Small intestine (tissue), 7 donors: ENCODE data around the gene GPC3. TPM values are rescaled to one million over a fixed set of nuclear protein-coding genes. Genes with fewer than 3 reads are reported as not detected.

ENCODE experiments used
- DNase-seq, 2 donors: peaks; one replicate each; pipeline versions ENCODE4 v3.0.0 to v3.0.0-alpha.2; 2013
- FAIRE-seq: peaks from 2 replicates; lab custom pipeline; 2012; peaks lifted over from hg19 to GRCh38; lab: Jason Lieb, UNC
- H3K27ac ChIP-seq, 3 donors: one replicate each; pipeline ENCODE4 v1.5.1; 2013; ENCODE audit warnings: low read length in 2 of 3, mild to moderate bottlenecking in 2 of 3, control low read depth in 1 of 3, inconsistent platforms in 1 of 3, low read depth in 1 of 3, moderate library complexity in 1 of 3
- H3K27me3 ChIP-seq, 3 donors: one replicate each; pipeline ENCODE4 v1.6.1; 2013; ENCODE audit warnings: low read length in 3 of 3, inconsistent platforms in 1 of 3; ENCODE audit not compliant: control insufficient read depth in 3 of 3, insufficient read depth in 3 of 3
- H3K36me3 ChIP-seq, 3 donors: one replicate each; pipeline ENCODE4 v1.6.1; 2013; ENCODE audit warnings: low read length in 3 of 3, inconsistent platforms in 1 of 3, low read depth in 1 of 3, mild to moderate bottlenecking in 1 of 3, moderate library complexity in 1 of 3; ENCODE audit not compliant: control insufficient read depth in 3 of 3, insufficient read depth in 2 of 3
- H3K4me1 ChIP-seq, 3 donors: one replicate each; pipeline ENCODE4 v1.6.1; 2013; ENCODE audit warnings: low read length in 2 of 3, inconsistent platforms in 1 of 3, low read depth in 1 of 3, mild to moderate bottlenecking in 1 of 3, moderate library complexity in 1 of 3; ENCODE audit not compliant: control insufficient read depth in 3 of 3, insufficient read depth in 2 of 3
- H3K4me3 ChIP-seq, 3 donors: one replicate each; pipeline ENCODE4 v1.5.1; 2013; ENCODE audit warnings: low read length in 3 of 3, control low read depth in 1 of 3, inconsistent platforms in 1 of 3, low read depth in 1 of 3, mild to moderate bottlenecking in 1 of 3, moderate library complexity in 1 of 3
- H3K9me3 ChIP-seq, 2 donors: one replicate each; pipeline ENCODE4 v1.6.1; 2013; ENCODE audit warnings: low read depth in 1 of 2, low read length in 1 of 2; ENCODE audit not compliant: control insufficient read depth in 2 of 2, insufficient read depth in 1 of 2
- WGBS, 3 donors: extraction: QIAGEN DNeasy Blood & Tissue Kit; methylation state at CpG; one replicate each; pipeline ENCODE4 v1.1.7; 2013; 5-methylcytosine and 5-hydroxymethylcytosine counted together
- polyA plus RNA-seq, 4 donors: library from polyadenylated mRNA; stranded (reverse) in 3 of 4; unstranded in 1 of 4; fragments of 200-250 nt in 3 of 4; fragments of 120-200 nt in 1 of 4; gene quantifications; one replicate each; pipeline versions ENCODE4 v1.2.1 to v1.2.3, GENCODE V29; 2013
- donor health status: healthy with polysubstance abuse.
- donor health status: control.
- donor health status: control.
- donor health status: Bipolar disorder and iron deficiency.
- donor health status: healthy.

GPC3 gene
- polyA plus RNA-seq, 4 donors = 14.3 to 186 TPM; not detected in 2

DNA sequence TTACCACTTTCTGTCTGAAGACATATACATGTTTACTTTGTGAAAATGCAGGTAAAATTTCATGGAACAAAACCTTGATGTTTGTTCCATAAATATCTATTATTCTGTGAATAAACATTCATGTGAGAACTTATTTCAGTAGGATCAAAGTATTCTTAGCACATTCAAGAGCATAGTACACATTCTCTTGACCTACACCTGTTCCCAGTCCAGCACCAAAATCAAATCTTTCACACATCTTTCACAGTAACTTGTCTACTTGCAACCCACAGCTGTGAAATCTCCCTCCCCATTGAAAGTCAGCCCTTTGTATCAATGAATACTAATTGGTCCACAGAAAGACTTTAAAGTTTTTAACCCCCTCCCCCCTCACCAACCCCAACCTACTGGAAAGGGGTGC, 283.2 kb downstream of the GPC3 start:
- DNase-seq (no peak), FAIRE-seq (no peak)
- no peaks in the 10 kb centered on the region for H3K27me3 ChIP-seq
- no peaks in the 10 kb centered on the region for H3K36me3 ChIP-seq
- H3K9me3 ChIP-seq = peaks cover 0 to 2% of the 10 kb centered on the region in 2 donors
- H3K4me1 ChIP-seq = no peaks in the 10 kb centered on the region
- H3K27ac ChIP-seq = no peak overlapping the region
- H3K4me3 ChIP-seq = no peak overlapping the region

DNA sequence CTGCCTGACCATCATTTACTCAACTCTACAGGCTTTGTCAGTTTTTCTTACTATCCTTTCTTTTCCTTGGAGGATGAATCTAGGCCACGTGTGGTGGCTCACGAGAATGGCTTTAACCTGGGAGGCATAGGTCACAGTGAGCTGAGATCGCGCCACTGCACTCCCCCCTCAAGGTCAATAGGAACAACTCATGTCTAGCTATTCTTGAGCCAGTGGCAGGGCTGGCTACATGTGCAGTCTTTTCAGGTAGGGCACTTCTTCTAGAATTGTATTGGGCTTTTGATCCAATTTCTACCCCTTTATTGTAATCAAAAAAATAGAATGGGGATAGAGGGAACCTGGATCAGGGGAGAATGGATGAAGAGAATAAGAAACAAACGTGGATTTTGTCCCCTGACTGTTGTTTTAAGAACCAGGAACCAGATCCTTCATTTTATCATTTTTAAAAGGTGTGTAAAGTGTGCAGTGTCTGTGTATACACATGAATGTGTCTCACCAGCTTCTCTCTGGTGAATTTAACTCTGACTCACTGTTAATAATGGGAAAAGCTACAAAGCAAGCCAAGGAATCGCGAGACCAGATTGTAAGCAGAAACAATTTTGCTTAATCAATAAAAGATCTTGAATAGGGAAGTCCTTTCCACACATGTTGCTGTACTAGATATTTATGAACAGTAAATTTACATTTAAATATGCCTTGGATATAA, 286.2 kb downstream of the GPC3 start:
- Histone ChIP-seq H3K4me1 (no peaks in the 10 kb centered on the region), H3K4me3 (no peak overlapping the region), H3K27ac (no peak overlapping the region), H3K27me3 (no peaks in the 10 kb centered on the region), H3K9me3 (no peaks in the 10 kb centered on the region), H3K36me3 (no peaks in the 10 kb centered on the region)
- DNase-seq = no peak
- FAIRE-seq = no peak
- WGBS, 3 donors = 55 to 73% (median 66%) methylated on average over 7 of the region's 7 CpGs

DNA sequence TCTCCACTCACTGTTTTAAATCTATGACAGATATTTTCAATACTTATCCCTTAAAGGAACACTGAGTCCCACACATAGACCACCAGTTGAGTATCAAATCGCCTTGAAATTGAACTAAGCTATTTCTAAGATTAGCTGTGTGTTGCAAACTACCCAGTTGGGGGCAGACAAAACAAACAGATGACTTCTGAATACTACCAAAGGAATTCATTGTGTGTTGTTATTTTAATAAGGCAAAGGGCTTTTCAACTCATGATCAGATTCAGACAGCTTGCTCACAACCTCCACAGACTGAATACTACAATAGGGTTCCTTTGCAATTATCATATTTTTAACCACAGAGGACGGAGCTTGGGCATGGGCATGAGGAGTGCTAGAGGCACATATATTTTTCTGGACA, 287.1 kb downstream of the GPC3 start:
- 33 to 60% (median 44%) methylated on average over 2 of the region's 2 CpGs for WGBS, 3 donors
- H3K4me1 ChIP-seq = no peaks in the 10 kb centered on the region
- peak in 1 of 2 donors; percentile 19 for DNase-seq
- no peak for FAIRE-seq
- no peaks in the 10 kb centered on the region for H3K9me3 ChIP-seq
- no peaks in the 10 kb centered on the region for H3K27me3 ChIP-seq
- no peaks in the 10 kb centered on the region for H3K36me3 ChIP-seq
- no peak overlapping the region for H3K27ac ChIP-seq
- no peak overlapping the region for H3K4me3 ChIP-seq

GRCh38 chrX:133697656-133698055, 287.7 kb downstream of the GPC3 start:
- H3K9me3 ChIP-seq = no peaks in the 10 kb centered on the region
- WGBS, 3 donors = 61 to 74% (median 64%) methylated on average over 3 of the region's 3 CpGs
- no peaks in the 10 kb centered on the region for H3K36me3 ChIP-seq
- no peaks in the 10 kb centered on the region for H3K4me1 ChIP-seq
- DNase-seq (no peak), FAIRE-seq (no peak)
- H3K27me3 ChIP-seq = no peaks in the 10 kb centered on the region
- no peak overlapping the region for H3K4me3 ChIP-seq
- H3K27ac ChIP-seq = no peak overlapping the region

DNA sequence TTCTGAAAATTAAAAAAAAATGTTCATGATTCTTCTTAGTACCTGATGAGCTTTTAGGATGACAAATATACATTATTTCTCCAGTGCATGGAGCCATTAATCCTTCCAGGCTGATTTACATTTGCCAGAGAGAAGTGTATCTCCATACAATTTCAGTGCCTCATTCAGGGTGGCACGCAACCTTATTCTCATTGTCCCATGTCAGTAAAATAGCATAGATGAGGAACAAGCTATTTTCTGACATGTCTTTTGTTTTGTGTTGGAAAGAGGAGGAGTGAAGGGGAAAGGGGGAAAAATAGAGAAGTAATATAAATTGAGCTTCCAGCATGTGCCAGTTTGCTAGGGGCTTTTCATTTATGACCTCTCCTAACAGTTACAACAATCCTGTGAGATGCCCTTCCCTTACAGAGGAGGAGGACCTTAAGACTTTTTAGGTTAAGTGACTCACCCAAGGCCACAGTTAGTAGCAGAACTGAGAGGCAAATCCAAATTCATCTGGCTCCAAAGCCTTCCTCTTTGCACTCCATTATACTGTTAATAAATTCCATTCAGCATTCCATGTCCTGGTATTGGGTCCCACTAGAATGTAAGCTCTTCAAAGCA, 295.3 kb downstream of the GPC3 start:
- WGBS, 3 donors = 88 to 100% (median 100%) methylated on average over 1 of the region's 1 CpG
- H3K36me3 ChIP-seq = no peaks in the 10 kb centered on the region
- no peak for FAIRE-seq
- H3K4me1 ChIP-seq = no peaks in the 10 kb centered on the region
- H3K27ac ChIP-seq = no peak overlapping the region
- no peak for DNase-seq
- no peak overlapping the region for H3K4me3 ChIP-seq
- H3K27me3 ChIP-seq = no peaks in the 10 kb centered on the region
- H3K9me3 ChIP-seq = no peaks in the 10 kb centered on the region

DNA sequence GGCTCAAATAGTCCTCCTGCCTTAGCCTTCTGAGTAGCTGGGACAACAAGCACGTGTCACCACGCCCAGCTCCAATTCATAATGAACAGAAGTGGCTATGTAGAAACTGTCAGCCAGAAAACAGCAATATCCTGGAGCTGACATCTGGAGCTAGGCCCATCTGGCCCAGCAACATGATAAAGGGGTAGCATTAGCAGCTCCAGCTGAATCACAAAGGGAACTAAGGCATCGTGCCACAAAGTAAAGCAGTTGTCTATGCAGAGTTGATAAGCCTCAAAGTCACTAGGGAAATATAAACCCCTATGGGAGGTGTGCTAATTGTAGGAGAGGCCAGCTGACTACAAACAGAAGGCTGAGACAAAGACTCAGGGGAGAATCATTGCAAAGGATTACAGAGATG, 299.6 kb downstream of the GPC3 start:
- FAIRE-seq (no peak), DNase-seq (peak in 1 of 2 donors; percentile 13)
- no peaks in the 10 kb centered on the region for H3K9me3 ChIP-seq
- H3K36me3 ChIP-seq = no peaks in the 10 kb centered on the region
- H3K27ac ChIP-seq = no peak overlapping the region
- H3K27me3 ChIP-seq = no peaks in the 10 kb centered on the region
- WGBS, 3 donors = 8 to 26% (median 14%) methylated on average over 3 of the region's 3 CpGs
- H3K4me3 ChIP-seq = no peak overlapping the region
- H3K4me1 ChIP-seq = no peaks in the 10 kb centered on the region

DNA sequence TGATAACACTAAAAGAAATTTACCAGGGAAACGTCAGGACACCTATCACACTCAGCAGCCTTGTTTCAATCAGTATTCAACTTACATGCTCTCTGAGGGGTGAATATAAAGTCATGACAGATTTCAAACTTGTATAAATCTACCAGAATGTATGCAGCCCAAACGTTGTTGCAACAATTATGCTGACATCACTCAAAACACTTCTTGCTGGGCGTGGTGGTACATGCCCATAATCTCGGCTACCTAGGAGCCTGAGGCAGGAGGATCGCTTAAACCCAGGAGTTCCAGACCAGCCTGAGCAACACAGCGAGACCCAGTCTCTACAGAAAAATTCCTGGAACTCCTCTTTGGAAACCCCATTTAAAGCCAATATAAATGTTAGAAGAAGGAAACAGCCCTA, 303.5 kb downstream of the GPC3 start:
- no peak overlapping the region for H3K27ac ChIP-seq
- H3K27me3 ChIP-seq = no peaks in the 10 kb centered on the region
- H3K4me3 ChIP-seq = no peak overlapping the region
- H3K4me1 ChIP-seq = no peaks in the 10 kb centered on the region
- no peaks in the 10 kb centered on the region for H3K36me3 ChIP-seq
- FAIRE-seq (no peak), DNase-seq (no peak)
- 57 to 74% (median 69%) methylated on average over 6 of the region's 6 CpGs for WGBS, 3 donors
- H3K9me3 ChIP-seq = no peaks in the 10 kb centered on the region

GRCh38 chrX:133681421-133681820, 304.0 kb downstream of the GPC3 start:
- Histone ChIP-seq H3K27me3 (no peaks in the 10 kb centered on the region), H3K9me3 (no peaks in the 10 kb centered on the region), H3K27ac (no peak overlapping the region), H3K4me1 (no peaks in the 10 kb centered on the region), H3K4me3 (no peak overlapping the region), H3K36me3 (no peaks in the 10 kb centered on the region)
- WGBS, 3 donors = 58 to 73% (median 60%) methylated on average over 3 of the region's 3 CpGs
- DNase-seq (no peak), FAIRE-seq (no peak)
